HPDE6-E6E7 (cell line): Measurements from ENCODE around the gene ULBP1.
"Not testable (repeated sequence)": the region's sequence is repeated elsewhere in the genome, so short reads cannot be mapped to it uniquely, and the experiment has no call there.

Source experiments
- DNase-seq: peaks from one replicate; pipeline ENCODE4 v3.0.0; 2011; ENCODE audit warnings: missing footprints; ENCODE audit errors: extremely low spot score

ULBP1 gene

DNA sequence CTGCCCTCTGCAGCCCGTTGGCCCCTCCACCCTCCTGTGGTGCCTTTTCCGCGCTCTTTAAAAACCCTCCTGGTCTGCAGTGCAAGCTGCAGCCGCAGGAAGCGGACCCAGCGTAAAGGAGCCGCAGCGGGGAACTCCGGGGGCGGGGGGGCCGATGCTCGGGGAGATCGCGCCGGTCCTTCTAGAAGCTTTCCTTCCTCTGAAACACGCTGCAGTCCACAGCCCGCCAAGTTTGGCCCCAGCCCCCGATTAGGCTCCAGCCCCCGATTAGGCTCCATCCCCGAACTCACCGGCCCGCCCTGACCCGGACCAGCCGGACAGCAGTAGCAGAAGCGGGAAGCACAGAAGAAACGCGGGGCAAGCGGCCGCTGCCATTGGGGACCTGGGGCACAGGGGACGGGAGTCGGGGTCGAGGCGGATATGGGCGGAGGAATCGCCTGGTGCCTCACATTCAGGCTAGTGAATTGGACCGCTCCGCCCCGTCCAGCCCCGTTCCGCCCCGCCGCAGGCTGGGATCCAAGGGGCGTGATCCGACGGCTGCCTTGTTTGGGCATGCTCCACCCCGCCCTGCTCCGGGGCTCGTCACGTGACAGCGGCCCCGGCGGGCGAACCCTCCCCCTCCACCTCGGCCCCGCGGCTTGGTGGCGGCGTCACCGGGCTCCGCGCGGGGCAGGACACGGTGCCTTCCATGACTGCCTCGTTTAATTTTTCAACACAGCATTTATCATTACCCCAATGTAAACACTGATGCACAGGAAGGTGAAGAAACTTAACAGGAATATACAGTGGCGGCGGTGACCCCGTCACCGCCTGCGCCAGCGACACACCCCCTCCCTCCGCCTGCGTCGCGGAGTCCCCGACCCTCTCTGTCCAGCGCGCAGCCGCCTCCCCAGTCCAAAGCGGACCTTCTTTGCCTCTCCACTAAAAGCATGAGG, 41.3 kb downstream of the ULBP1 start:
- peak; percentile 97 for DNase-seq

GRCh38 chr6:150005761-150006651, 42.3 kb downstream of the ULBP1 start:
- DNase-seq, result no peak

DNA sequence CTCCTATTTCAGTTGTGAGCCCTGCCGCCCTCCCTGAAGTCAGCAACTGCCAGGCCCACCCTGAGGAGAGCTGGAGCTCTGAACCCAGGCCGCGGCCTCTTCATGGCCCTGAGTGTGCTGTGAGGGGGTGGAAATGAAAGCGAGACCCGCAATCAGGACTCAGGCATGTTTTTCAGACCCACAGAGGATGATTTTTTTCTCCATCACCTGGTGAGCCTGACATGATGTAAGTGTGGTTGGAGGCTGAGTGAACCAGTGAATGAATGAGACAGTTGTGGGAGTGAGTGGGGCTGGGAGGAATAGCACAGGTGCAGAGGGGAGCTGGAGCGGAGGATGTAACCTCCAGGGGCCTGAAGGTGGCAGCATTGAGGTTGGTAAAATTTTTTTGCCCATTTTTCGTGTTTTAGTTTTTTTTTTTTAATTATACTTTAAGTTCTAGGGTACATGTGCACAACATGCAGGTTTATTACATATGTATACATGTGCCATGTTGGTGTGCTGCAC, 43.3 kb downstream of the ULBP1 start:
- DNase-seq, result peak; percentile 46

DNA sequence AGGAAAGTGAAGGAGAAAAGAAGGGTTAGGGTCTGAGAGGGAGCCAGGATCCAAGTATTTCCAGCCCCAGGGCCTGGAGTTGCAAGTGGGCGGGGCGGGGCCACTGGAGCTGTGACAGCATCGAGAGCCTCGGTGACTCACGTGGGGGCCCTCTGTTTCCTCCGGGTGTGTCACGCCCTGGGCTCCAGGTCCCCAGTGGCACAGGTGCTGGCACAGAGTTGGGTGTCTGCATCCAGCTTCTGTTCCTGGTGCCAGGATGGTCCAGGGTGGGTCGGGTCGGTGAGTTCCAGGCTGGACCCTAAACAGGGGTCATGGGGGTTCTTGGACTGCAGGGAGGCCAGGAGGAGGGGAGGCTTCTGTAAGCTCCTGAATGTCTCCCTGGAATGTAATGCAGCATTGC, 44.8 kb downstream of the ULBP1 start:
- DNase-seq, result peak; percentile 45

DNA sequence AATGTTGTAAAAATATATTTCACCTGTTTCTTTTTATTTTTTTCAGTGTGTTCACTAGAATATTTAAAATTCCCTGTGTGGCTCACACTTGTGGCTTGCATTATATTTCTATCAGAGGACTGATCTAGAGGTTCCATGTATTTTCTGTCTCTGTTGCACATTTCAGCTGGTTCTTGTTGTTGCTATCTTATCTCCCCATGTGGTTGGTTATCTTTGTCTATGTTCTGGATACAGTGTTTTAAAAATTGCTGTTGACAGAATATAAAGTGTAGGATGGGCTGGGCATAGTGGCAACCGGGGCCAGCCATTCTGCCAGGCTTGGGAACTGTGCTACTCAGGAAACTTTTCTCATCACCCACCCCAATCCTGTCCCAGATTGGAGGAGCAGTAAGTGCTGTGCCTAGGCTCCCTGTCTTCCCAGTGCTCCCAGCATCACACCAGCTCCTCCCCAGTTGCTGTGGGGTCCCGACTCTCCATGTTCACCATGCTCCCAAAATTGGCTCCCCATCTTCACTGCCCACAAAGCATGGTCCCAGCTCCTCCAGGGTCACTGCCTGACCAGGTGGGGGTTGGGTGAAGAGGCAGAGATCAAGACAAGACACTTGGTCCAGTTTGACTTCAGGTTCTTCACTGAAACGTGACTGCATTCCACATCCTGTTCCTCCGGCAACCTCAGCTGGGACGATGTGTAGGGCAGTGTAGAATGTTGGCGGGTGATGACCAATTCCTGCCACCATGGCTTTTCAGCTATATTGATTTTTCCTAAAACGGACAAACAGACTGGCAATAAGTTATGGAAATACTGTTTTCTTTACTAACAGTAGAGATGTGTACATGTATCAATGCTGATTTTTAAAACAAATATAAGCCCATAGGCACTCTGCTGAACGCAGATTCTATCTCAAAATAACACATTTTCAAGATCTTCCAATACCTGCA, 49.4 kb downstream of the ULBP1 start:
- not testable (repeated sequence) for DNase-seq

- not testable (repeated sequence) for DNase-seq
These were observed 50.3 kb downstream of the ULBP1 start for GRCh38 chr6:150013785-150014622.

DNA sequence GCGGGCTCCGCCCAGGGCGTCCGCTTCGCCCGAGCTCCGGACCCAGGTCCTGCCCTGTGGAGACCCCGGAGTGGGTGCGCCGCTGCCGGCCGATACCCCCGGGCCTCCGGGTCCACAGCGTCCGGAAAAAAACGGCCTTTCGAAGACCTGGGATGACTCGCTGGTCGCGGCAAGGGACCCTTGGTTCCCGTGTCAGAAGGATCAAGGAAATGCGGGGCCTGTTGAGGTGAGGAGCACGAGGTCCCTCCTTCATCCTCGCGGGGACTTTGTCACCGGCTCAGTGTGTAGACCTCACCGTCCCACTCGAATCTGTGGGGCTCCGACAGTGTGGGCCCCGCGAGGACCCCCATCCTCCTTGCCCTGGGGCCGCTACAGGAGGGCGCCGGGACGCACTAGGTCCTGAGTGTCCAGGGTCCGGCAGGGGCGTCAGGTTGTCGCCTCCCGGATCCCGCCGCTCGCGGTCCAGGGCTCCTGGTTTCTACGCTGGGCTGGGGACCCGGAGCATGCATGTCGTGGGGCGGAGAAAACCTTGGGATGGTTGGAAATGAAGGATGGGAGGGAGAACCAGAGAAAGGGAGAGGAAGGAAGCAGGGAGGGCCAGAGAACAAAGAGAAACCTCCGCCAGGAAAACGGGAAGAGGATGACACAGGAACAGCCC, 51.0 kb downstream of the ULBP1 start:
- DNase-seq, result not testable (repeated sequence)

- DNase-seq, result not testable (repeated sequence)
These were observed 51.7 kb downstream of the ULBP1 start for GRCh38 chr6:150015281-150016001.

- DNase-seq, result no peak
These were observed 52.8 kb downstream of the ULBP1 start for GRCh38 chr6:150016324-150017185.

- not testable (repeated sequence) for DNase-seq
These were observed 53.4 kb downstream of the ULBP1 start for GRCh38 chr6:150017186-150017521.

DNA sequence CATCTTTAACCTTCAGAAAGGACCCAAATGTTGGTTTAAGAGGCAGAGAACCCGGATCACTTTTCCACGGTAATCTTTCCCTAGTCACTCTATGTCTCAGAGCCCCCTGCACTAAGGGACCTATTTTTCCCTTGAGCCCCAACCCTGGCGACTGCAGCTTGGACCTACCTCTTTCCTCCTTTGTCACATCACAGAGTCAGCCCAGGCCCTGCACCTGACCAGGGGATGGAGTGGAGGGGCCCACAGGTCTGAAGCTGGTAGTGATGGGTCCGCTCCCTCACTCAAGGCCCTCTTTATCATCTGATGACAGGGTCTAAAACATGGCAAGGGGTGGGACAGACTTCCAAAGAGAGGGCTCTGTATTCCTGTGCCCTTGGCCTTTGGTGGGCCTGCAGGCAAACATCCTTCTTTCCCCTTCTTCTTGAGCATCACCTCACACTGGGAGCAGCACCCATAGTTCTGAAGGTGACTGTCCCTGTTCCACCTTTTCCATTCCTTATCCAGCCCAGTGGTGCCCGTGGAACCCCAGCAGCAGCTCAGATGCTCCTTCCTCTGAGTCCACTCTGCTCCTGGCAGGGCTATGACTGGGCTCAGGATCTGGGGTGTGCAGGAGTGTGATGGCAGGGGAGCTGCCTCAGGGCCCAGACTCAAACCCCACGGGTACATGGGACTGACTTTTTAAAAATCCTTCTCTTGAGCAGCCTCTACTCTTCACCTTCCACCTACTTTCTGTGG, 55.3 kb downstream of the ULBP1 start:
- no peak for DNase-seq

- DNase-seq, result not testable (repeated sequence)
These were observed 58.1 kb downstream of the ULBP1 start for GRCh38 chr6:150021870-150022269.
